ENCODE results near the gene TCOF1.
A peak's percentile ranks its signal among the peaks of the same experiment; 100 is the strongest.

GRCh38 chr5:150438873-150439546 lies 81.5 kb downstream of the TCOF1 start:
- TF ChIP-seq, protein P1, sequence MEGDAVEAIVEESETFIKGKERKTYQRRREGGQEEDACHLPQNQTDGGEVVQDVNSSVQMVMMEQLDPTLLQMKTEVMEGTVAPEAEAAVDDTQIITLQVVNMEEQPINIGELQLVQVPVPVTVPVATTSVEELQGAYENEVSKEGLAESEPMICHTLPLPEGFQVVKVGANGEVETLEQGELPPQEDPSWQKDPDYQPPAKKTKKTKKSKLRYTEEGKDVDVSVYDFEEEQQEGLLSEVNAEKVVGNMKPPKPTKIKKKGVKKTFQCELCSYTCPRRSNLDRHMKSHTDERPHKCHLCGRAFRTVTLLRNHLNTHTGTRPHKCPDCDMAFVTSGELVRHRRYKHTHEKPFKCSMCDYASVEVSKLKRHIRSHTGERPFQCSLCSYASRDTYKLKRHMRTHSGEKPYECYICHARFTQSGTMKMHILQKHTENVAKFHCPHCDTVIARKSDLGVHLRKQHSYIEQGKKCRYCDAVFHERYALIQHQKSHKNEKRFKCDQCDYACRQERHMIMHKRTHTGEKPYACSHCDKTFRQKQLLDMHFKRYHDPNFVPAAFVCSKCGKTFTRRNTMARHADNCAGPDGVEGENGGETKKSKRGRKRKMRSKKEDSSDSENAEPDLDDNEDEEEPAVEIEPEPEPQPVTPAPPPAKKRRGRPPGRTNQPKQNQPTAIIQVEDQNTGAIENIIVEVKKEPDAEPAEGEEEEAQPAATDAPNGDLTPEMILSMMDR (IDR thresholded peaks at IDR 0.05; ENCODE audit: borderline replicate concordance, extremely low read depth, low read length, poor library complexity, severe bottlenecking) = peak; percentile 60
- no peak for TF ChIP-seq EZH2 (IDR thresholded peaks at IDR 0.05; ENCODE audit: borderline replicate concordance, low read depth, low read length, severe bottlenecking)

All from DND-41 (cell line).